HEK293 (cell line): ENCODE measurements around the gene FXN.

Experiments
- CTCF ChIA-PET: fragments of 350-600 bp; formaldehyde crosslinking; extraction: SDS; loops from one replicate; lab custom pipeline; 2021; ENCODE audit warnings: antibody characterized with exemption; lab: Yijun Ruan, JAX
- POLR2A ChIA-PET: fragments of 300-600 bp; formaldehyde crosslinking; extraction: SDS; loops from one replicate; lab custom pipeline; 2020; ENCODE audit warnings: antibody characterized with exemption, inconsistent platforms; lab: Yijun Ruan, JAX
- H3K27ac ChIP-seq: fragments of 200-500 bp; sonication (Bioruptor generic); 2 replicates; pipeline ENCODE4 v1.5.1; 2014; ENCODE audit warnings: low read depth, low read length, control low read depth, inconsistent platforms; ENCODE audit errors: extremely low read depth
- H3K36me3 ChIP-seq, 2 experiments: fragments of 200-500 bp in 1 of 2; sonication (Bioruptor generic) in 1 of 2; 1 replicate in 1 of 2; 2 replicates in 1 of 2; pipeline ENCODE4 v1.5.1; 2014 to 2017; ENCODE audit warnings: inconsistent platforms in 2 of 2, low read length in 2 of 2; ENCODE audit not compliant: control insufficient read depth in 2 of 2, insufficient read depth in 1 of 2
- H3K4me1 ChIP-seq: fragments of 200-500 bp; sonication (Bioruptor generic); 2 replicates; pipeline ENCODE4 v1.5.1; 2014; ENCODE audit warnings: mild to moderate bottlenecking, low read length, inconsistent platforms; ENCODE audit not compliant: control insufficient read depth, insufficient read depth
- H3K4me3 ChIP-seq: 2 replicates; pipeline ENCODE4 v1.5.1; 2011; ENCODE audit warnings: low read depth, mild to moderate bottlenecking, control low read depth, low read length, moderate library complexity
- H3K9me3 ChIP-seq: fragments of 200-500 bp; sonication (Bioruptor generic); 2 replicates; pipeline ENCODE4 v1.5.1; 2014; ENCODE audit warnings: low read depth, low read length, inconsistent platforms; ENCODE audit not compliant: control insufficient read depth, insufficient read depth
- GLIS1 ChIP-seq: fragments of 450-650 bp; formaldehyde crosslinking; IDR thresholded peaks from 2 replicates; pipeline ENCODE4 v1.5.1; 2016; ENCODE audit warnings: missing biosample characterization, missing genetic modification characterization
- GLIS2 ChIP-seq: fragments of 450-650 bp; formaldehyde crosslinking; IDR thresholded peaks from 2 replicates; pipeline ENCODE4 v1.5.1; 2016; ENCODE audit warnings: missing biosample characterization, missing genetic modification characterization
- ZBTB48 ChIP-seq: fragments of 450-650 bp; formaldehyde crosslinking; IDR thresholded peaks from 2 replicates; pipeline ENCODE4 v1.5.1; 2016; ENCODE audit warnings: missing biosample characterization, missing genetic modification characterization
- ZNF132 ChIP-seq: fragments of 450-650 bp; formaldehyde crosslinking; IDR thresholded peaks from 2 replicates; pipeline ENCODE4 v1.5.1; 2017; ENCODE audit warnings: missing biosample characterization, missing genetic modification characterization, borderline replicate concordance
- ZNF140 ChIP-seq: fragments of 450-650 bp; formaldehyde crosslinking; IDR thresholded peaks from 2 replicates; pipeline ENCODE4 v1.5.1; 2016; ENCODE audit warnings: missing biosample characterization, missing genetic modification characterization
- ZNF146 ChIP-seq: fragments of 450-650 bp; formaldehyde crosslinking; IDR thresholded peaks from 2 replicates; pipeline ENCODE4 v1.5.1; 2016; ENCODE audit warnings: missing biosample characterization, missing genetic modification characterization
- ZNF169 ChIP-seq: fragments of 450-650 bp; formaldehyde crosslinking; IDR thresholded peaks from 2 replicates; pipeline ENCODE4 v1.5.1; 2016; ENCODE audit warnings: missing biosample characterization, missing genetic modification characterization
- ZNF184 ChIP-seq: fragments of 450-650 bp; IDR thresholded peaks from 2 replicates; pipeline ENCODE4 v1.5.1; 2018; ENCODE audit warnings: missing biosample characterization, mild to moderate bottlenecking, missing genetic modification characterization
- ZNF19 ChIP-seq: fragments of 450-650 bp; formaldehyde crosslinking; IDR thresholded peaks from 2 replicates; pipeline ENCODE4; 2016; ENCODE audit warnings: missing biosample characterization, missing genetic modification characterization, low read depth
- ZNF24 ChIP-seq: fragments of 450-650 bp; formaldehyde crosslinking; IDR thresholded peaks from 2 replicates; pipeline ENCODE4 v1.5.1; 2016; ENCODE audit warnings: missing biosample characterization, missing genetic modification characterization
- ZNF394 ChIP-seq: fragments of 450-650 bp; formaldehyde crosslinking; IDR thresholded peaks from 2 replicates; pipeline ENCODE4 v1.5.1; 2016; ENCODE audit warnings: missing biosample characterization, missing genetic modification characterization, mild to moderate bottlenecking, moderate library complexity, borderline replicate concordance
- ZNF521 ChIP-seq: fragments of 450-650 bp; formaldehyde crosslinking; IDR thresholded peaks from 2 replicates; pipeline ENCODE4 v1.5.1; 2017; ENCODE audit warnings: missing biosample characterization, mild to moderate bottlenecking, missing genetic modification characterization
- ZNF544 ChIP-seq: fragments of 450-650 bp; formaldehyde crosslinking; IDR thresholded peaks from 2 replicates; pipeline ENCODE4 v1.5.0; 2017; ENCODE audit warnings: missing biosample characterization, missing genetic modification characterization
- ZNF623 ChIP-seq: fragments of 450-650 bp; formaldehyde crosslinking; IDR thresholded peaks from 2 replicates; pipeline ENCODE4 v1.5.1; 2016; ENCODE audit warnings: missing biosample characterization, missing genetic modification characterization
- ZNF777 ChIP-seq: fragments of 450-650 bp; formaldehyde crosslinking; IDR thresholded peaks from 2 replicates; pipeline ENCODE4 v1.5.1; 2017; ENCODE audit warnings: missing biosample characterization, missing genetic modification characterization, borderline replicate concordance
- ZNF791 ChIP-seq: fragments of 450-650 bp; formaldehyde crosslinking; IDR thresholded peaks from 2 replicates; pipeline ENCODE4 v1.5.1; 2016; ENCODE audit warnings: missing biosample characterization, missing genetic modification characterization
- ZSCAN23 ChIP-seq: fragments of 450-650 bp; formaldehyde crosslinking; IDR thresholded peaks from 2 replicates; pipeline ENCODE4 v1.5.1; 2016; ENCODE audit warnings: missing biosample characterization, missing genetic modification characterization
- ZSCAN30 ChIP-seq: fragments of 450-650 bp; IDR thresholded peaks from 2 replicates; pipeline ENCODE4 v1.5.1; 2018; ENCODE audit warnings: missing biosample characterization, mild to moderate bottlenecking, missing genetic modification characterization, moderate library complexity
- TF ChIP-seq, protein P1 (sequence below): fragments of 450-650 bp; formaldehyde crosslinking; IDR thresholded peaks from 2 replicates; pipeline ENCODE4 v1.5.1; 2016; ENCODE audit warnings: missing biosample characterization, missing genetic modification characterization
- TF ChIP-seq, protein P2 (sequence below): fragments of 450-650 bp; formaldehyde crosslinking; IDR thresholded peaks from 2 replicates; pipeline ENCODE4 v1.5.1; 2017; ENCODE audit warnings: missing biosample characterization, missing genetic modification characterization
- TF ChIP-seq, protein P3 (sequence below): fragments of 450-650 bp; formaldehyde crosslinking; IDR thresholded peaks from 2 replicates; pipeline ENCODE4 v1.5.1; 2016; ENCODE audit warnings: missing biosample characterization, missing genetic modification characterization
- TF ChIP-seq, protein P4 (sequence below): fragments of 450-650 bp; formaldehyde crosslinking; IDR thresholded peaks from 2 replicates; pipeline ENCODE4 v1.5.1; 2016; ENCODE audit warnings: missing biosample characterization, missing genetic modification characterization
- TF ChIP-seq, protein P5 (sequence below): fragments of 450-650 bp; formaldehyde crosslinking; conservative IDR thresholded peaks from 2 replicates; pipeline ENCODE4 v1.5.1; 2016; ENCODE audit warnings: low read depth, missing biosample characterization, missing genetic modification characterization

The FXN gene

DNA sequence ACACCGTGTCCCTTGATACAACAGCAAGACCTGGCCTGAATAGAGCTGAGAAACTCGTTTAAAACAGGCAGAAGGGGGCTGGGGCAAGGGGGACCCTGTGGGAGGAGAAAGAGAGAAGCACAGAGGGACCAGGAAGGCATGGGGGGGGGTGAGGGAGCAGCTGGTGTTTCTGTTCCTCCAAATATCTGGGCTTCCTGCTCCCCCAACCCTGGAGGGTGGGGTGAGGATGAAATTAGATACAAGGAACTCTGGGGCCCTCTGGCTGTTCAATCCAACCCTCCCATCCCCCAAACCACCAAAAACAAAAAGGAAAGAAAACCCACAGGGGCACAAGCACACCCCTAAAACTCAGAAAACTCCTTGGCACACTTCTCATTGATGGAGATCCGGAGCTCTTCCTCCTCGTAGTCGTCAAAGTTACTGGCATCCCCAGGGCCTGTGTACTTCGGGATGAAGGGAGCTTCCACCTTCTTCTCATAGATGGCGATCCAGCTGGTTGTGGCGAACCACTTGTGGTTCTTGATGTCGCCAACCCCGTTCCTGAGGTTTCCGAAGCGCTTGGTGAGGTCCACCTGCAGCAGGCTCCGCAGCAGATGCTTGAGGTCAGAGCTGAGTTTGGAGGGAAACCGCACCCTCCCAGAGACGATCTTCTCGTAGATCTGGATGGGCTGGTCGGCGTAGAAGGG is 22.7 kb upstream of the FXN start:
- TF ChIP-seq ZNF169 (tag by site-specific recombination): no peak
- no peak for TF ChIP-seq ZNF544 (tag by site-specific recombination)
- TF ChIP-seq ZNF791 (tag by site-specific recombination): no peak
- TF ChIP-seq ZNF140 (tag by site-specific recombination): no peak
- TF ChIP-seq GLIS2 (tag by site-specific recombination): no peak
- no peak for TF ChIP-seq ZNF521 (tag by site-specific recombination)
- TF ChIP-seq, protein P1, sequence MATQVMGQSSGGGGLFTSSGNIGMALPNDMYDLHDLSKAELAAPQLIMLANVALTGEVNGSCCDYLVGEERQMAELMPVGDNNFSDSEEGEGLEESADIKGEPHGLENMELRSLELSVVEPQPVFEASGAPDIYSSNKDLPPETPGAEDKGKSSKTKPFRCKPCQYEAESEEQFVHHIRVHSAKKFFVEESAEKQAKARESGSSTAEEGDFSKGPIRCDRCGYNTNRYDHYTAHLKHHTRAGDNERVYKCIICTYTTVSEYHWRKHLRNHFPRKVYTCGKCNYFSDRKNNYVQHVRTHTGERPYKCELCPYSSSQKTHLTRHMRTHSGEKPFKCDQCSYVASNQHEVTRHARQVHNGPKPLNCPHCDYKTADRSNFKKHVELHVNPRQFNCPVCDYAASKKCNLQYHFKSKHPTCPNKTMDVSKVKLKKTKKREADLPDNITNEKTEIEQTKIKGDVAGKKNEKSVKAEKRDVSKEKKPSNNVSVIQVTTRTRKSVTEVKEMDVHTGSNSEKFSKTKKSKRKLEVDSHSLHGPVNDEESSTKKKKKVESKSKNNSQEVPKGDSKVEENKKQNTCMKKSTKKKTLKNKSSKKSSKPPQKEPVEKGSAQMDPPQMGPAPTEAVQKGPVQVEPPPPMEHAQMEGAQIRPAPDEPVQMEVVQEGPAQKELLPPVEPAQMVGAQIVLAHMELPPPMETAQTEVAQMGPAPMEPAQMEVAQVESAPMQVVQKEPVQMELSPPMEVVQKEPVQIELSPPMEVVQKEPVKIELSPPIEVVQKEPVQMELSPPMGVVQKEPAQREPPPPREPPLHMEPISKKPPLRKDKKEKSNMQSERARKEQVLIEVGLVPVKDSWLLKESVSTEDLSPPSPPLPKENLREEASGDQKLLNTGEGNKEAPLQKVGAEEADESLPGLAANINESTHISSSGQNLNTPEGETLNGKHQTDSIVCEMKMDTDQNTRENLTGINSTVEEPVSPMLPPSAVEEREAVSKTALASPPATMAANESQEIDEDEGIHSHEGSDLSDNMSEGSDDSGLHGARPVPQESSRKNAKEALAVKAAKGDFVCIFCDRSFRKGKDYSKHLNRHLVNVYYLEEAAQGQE: no peak
- TF ChIP-seq ZSCAN30 (tag by site-specific recombination): no peak
- no peak for TF ChIP-seq ZNF19 (tag by site-specific recombination)
- TF ChIP-seq ZNF394: no peak
- TF ChIP-seq, protein P2, sequence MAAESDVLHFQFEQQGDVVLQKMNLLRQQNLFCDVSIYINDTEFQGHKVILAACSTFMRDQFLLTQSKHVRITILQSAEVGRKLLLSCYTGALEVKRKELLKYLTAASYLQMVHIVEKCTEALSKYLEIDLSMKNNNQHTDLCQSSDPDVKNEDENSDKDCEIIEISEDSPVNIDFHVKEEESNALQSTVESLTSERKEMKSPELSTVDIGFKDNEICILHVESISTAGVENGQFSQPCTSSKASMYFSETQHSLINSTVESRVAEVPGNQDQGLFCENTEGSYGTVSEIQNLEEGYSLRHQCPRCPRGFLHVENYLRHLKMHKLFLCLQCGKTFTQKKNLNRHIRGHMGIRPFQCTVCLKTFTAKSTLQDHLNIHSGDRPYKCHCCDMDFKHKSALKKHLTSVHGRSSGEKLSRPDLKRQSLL (tag by site-specific recombination): no peak
- no peak for TF ChIP-seq ZNF777 (tag by site-specific recombination)
- TF ChIP-seq ZNF132: no peak
- TF ChIP-seq ZBTB48 (tag by site-specific recombination): no peak
- TF ChIP-seq, protein P3, sequence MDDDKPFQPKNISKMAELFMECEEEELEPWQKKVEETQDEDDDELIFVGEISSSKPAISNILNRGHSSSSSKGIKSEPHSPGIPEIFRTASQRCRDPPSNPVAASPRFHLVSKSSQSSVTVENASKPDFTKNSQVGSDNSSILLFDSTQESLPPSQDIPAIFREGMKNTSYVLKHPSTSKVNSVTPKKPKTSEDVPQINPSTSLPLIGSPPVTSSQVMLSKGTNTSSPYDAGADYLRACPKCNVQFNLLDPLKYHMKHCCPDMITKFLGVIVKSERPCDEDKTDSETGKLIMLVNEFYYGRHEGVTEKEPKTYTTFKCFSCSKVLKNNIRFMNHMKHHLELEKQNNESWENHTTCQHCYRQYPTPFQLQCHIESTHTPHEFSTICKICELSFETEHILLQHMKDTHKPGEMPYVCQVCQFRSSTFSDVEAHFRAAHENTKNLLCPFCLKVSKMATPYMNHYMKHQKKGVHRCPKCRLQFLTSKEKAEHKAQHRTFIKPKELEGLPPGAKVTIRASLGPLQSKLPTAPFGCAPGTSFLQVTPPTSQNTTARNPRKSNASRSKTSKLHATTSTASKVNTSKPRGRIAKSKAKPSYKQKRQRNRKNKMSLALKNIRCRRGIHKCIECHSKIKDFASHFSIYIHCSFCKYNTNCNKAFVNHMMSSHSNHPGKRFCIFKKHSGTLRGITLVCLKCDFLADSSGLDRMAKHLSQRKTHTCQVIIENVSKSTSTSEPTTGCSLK (tag by site-specific recombination): no peak
- TF ChIP-seq ZNF623 (tag by site-specific recombination): no peak
- Histone ChIP-seq H3K4me1 (no peaks in the 10 kb centered on the region), H3K9me3 (no peaks in the 10 kb centered on the region), H3K36me3 (no peaks in the 10 kb centered on the region), H3K4me3 (no peak overlapping the region), H3K27ac (no peak overlapping the region)
- ChIA-PET POLR2A (no interaction called here), CTCF (interaction anchor here (1.7 kb wide), 1 partner anchor 23 kb away, joined by 7 read pairs; the partner anchor contains the start of gene FXN)

GRCh38 chr9:69013382-69013727 is 22.2 kb upstream of the FXN start:
- ChIA-PET POLR2A (no interaction called here), CTCF (interaction anchor here (1.7 kb wide), 1 partner anchor 22 kb away, joined by 7 read pairs; the partner anchor contains the start of gene FXN)
- no peaks in the 10 kb centered on the region for H3K4me1 ChIP-seq
- no peak overlapping the region for H3K4me3 ChIP-seq
- H3K9me3 ChIP-seq: no peaks in the 10 kb centered on the region
- no peak overlapping the region for H3K27ac ChIP-seq
- H3K36me3 ChIP-seq: no peaks in the 10 kb centered on the region
- TF ChIP-seq GLIS1 (no peak), ZSCAN23 (tag by site-specific recombination) (no peak), ZBTB48 (tag by site-specific recombination) (no peak), ZNF184 (tag by site-specific recombination) (no peak), ZNF146 (tag by site-specific recombination) (no peak), ZNF623 (tag by site-specific recombination) (no peak), ZNF24 (tag by site-specific recombination) (no peak)
- TF ChIP-seq, protein P4, sequence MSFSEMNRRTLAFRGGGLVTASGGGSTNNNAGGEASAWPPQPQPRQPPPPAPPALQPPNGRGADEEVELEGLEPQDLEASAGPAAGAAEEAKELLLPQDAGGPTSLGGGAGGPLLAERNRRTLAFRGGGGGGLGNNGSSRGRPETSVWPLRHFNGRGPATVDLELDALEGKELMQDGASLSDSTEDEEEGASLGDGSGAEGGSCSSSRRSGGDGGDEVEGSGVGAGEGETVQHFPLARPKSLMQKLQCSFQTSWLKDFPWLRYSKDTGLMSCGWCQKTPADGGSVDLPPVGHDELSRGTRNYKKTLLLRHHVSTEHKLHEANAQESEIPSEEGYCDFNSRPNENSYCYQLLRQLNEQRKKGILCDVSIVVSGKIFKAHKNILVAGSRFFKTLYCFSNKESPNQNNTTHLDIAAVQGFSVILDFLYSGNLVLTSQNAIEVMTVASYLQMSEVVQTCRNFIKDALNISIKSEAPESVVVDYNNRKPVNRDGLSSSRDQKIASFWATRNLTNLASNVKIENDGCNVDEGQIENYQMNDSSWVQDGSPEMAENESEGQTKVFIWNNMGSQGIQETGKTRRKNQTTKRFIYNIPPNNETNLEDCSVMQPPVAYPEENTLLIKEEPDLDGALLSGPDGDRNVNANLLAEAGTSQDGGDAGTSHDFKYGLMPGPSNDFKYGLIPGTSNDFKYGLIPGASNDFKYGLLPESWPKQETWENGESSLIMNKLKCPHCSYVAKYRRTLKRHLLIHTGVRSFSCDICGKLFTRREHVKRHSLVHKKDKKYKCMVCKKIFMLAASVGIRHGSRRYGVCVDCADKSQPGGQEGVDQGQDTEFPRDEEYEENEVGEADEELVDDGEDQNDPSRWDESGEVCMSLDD (tag by site-specific recombination): no peak
- TF ChIP-seq, protein P5, sequence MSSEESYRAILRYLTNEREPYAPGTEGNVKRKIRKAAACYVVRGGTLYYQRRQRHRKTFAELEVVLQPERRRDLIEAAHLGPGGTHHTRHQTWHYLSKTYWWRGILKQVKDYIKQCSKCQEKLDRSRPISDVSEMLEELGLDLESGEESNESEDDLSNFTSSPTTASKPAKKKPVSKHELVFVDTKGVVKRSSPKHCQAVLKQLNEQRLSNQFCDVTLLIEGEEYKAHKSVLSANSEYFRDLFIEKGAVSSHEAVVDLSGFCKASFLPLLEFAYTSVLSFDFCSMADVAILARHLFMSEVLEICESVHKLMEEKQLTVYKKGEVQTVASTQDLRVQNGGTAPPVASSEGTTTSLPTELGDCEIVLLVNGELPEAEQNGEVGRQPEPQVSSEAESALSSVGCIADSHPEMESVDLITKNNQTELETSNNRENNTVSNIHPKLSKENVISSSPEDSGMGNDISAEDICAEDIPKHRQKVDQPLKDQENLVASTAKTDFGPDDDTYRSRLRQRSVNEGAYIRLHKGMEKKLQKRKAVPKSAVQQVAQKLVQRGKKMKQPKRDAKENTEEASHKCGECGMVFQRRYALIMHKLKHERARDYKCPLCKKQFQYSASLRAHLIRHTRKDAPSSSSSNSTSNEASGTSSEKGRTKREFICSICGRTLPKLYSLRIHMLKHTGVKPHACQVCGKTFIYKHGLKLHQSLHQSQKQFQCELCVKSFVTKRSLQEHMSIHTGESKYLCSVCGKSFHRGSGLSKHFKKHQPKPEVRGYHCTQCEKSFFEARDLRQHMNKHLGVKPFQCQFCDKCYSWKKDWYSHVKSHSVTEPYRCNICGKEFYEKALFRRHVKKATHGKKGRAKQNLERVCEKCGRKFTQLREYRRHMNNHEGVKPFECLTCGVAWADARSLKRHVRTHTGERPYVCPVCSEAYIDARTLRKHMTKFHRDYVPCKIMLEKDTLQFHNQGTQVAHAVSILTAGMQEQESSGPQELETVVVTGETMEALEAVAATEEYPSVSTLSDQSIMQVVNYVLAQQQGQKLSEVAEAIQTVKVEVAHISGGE (tag by site-specific recombination): no peak
